ENCODE data around the gene HARBI1.

HARBI1 gene

DNA sequence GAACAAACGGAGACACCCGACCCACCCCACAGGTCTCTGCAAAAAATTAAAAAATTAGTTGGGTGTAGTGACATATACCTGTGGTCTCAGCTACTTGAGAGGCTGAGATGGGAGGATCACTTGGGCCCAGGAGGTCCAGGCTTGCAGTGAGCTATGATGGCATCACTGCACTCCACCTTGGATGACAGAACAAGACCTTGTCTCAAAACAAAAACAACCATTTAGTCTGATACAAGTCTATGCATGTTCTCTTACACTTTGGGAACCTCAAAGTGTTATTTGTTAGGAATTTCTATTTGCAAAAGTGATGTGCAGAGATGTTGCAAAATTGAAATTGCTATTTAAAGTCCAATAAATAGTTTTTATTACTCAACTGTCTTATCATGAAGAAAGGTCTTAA, 14.6 kb upstream of the HARBI1 start:
- DNase-seq (ENCODE audit: insufficient read length) (no peak), FAIRE-seq (no peak)

DNA sequence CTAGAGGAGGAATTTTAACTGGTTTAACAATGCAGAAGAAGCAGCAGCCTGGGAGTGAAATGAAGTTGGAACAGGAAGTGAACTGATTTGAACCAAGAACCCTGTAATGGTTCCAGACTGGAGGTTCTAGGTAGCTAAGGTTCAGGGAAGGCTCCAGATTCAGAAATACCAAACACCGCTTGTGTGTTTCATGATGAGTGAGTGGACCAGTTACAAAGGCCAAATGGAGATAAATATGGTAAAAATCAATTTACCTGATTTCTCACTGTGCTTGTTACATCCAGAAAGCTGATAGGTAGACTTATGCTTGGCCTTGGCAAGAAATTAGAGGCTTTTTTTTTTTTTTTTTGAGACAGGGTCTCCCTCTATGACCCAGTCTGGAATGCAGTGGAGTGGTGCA, 13.2 kb upstream of the HARBI1 start:
- no peak for DNase-seq (ENCODE audit: insufficient read length)
- FAIRE-seq: no peak
- TF ChIP-seq TAF1 (IDR thresholded peaks at IDR 0.05; ENCODE audit: borderline replicate concordance, low read depth, low read length): no peak
- no peak for TF ChIP-seq POLR2A (IDR thresholded peaks at IDR 0.05; ENCODE audit: low read depth, low read length)
- no peak for TF ChIP-seq POLR2AphosphoS5 (IDR thresholded peaks at IDR 0.05; ENCODE audit: low read depth, low read length)

More for the DNA sequence above, 14.6 kb upstream of the HARBI1 start:
- TF ChIP-seq POLR2A (IDR thresholded peaks at IDR 0.05; ENCODE audit: low read depth, low read length): no peak
- TF ChIP-seq TAF1 (IDR thresholded peaks at IDR 0.05; ENCODE audit: borderline replicate concordance, low read depth, low read length): no peak
- no peak for TF ChIP-seq POLR2AphosphoS5 (IDR thresholded peaks at IDR 0.05; ENCODE audit: low read depth, low read length)

DNA sequence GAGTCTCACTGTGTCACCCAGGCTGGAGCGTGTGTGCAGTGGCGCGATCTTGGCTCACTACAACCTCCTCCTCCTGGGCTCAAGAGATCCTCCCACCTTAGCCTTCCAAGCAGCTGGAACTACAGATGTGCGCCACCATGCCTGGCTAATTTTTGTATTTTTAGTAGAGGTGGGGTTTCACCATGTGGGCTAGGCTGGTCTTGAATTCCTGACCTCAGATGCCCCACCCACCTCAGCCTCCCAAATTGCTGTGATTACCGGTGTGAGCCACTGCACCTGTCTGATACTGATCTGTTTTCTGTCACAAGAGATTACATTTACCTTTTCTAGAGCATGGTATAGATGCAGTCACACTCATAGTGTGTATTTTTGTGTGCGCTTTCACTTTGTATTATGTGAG, 11.9 kb upstream of the HARBI1 start:
- no peak for FAIRE-seq
- DNase-seq (ENCODE audit: insufficient read length): no peak
- TF ChIP-seq POLR2A (IDR thresholded peaks at IDR 0.05; ENCODE audit: low read depth, low read length) (no peak), TAF1 (IDR thresholded peaks at IDR 0.05; ENCODE audit: borderline replicate concordance, low read depth, low read length) (no peak), POLR2AphosphoS5 (IDR thresholded peaks at IDR 0.05; ENCODE audit: low read depth, low read length) (no peak)

DNA sequence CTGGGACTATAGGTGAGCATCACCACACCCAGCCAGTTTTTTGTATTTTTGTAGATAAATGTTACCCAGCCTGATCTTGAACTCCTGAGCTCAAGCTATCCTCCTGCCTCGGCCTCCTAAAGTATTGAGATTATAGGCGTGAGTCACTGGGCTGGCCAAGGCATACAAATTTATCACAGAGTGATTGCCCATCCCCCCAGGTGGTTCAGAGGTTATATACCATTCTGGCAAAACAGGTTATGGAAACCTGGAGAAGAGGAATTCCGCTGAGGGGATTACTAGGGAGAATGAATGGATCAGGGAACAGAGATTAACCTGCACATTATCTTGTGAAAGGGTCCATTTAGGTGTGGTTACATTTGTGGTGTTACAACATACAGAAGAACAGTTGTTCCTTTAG, 8.4 kb upstream of the HARBI1 start:
- FAIRE-seq: no peak
- DNase-seq (ENCODE audit: insufficient read length): no peak
- TF ChIP-seq POLR2AphosphoS5 (IDR thresholded peaks at IDR 0.05; ENCODE audit: low read depth, low read length) (no peak), TAF1 (IDR thresholded peaks at IDR 0.05; ENCODE audit: borderline replicate concordance, low read depth, low read length) (no peak), POLR2A (IDR thresholded peaks at IDR 0.05; ENCODE audit: low read depth, low read length) (no peak)

DNA sequence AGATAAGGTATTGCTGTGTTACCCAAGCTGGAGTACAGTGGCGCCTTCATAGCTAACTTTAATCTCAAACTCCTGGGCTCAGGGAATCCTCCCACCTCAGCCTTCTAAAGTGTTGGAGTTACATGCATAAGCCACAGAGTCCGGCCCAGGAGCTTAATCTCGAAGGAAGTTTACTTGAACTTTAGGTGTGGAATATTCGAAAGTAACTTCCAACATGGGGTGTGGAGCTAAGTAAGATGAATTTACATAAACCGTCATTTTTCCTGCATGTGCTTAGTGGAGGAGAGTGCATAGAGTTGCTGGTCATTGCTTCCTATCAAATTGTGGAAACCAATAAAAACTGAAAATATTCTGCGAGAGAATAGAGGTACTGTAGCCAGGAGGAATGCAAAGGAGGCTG, 1.8 kb upstream of the HARBI1 start:
- TF ChIP-seq TAF1 (IDR thresholded peaks at IDR 0.05; ENCODE audit: borderline replicate concordance, low read depth, low read length) (no peak), POLR2A (IDR thresholded peaks at IDR 0.05; ENCODE audit: low read depth, low read length) (no peak), POLR2AphosphoS5 (IDR thresholded peaks at IDR 0.05; ENCODE audit: low read depth, low read length) (no peak)
- no peak for FAIRE-seq

DNA sequence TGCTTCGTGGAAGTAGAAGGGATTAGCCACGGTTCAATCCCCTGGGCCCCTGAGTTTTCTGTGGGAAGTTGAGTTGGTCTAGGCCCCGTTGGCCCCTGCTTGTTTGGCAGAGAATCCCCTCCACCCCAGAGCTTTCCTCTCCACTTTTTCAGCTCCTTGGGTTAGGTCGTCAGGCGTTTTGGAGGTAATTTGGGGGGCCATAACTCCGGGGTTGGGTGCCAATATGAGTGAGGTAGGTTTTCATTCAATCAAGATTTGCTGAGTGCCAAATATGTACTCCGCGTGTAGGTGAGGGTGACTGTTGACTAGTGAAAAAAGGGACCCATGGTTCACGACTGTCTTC, 916 bp upstream of the HARBI1 start:
- FAIRE-seq: no peak
- no peak for DNase-seq (ENCODE audit: insufficient read length)
- TF ChIP-seq POLR2A (IDR thresholded peaks at IDR 0.05; ENCODE audit: low read depth, low read length) (no peak), POLR2AphosphoS5 (IDR thresholded peaks at IDR 0.05; ENCODE audit: low read depth, low read length) (no peak), TAF1 (IDR thresholded peaks at IDR 0.05; ENCODE audit: borderline replicate concordance, low read depth, low read length) (no peak)

More for the DNA sequence above, 1.8 kb upstream of the HARBI1 start:
- no peak for DNase-seq (ENCODE audit: insufficient read length)

DNA sequence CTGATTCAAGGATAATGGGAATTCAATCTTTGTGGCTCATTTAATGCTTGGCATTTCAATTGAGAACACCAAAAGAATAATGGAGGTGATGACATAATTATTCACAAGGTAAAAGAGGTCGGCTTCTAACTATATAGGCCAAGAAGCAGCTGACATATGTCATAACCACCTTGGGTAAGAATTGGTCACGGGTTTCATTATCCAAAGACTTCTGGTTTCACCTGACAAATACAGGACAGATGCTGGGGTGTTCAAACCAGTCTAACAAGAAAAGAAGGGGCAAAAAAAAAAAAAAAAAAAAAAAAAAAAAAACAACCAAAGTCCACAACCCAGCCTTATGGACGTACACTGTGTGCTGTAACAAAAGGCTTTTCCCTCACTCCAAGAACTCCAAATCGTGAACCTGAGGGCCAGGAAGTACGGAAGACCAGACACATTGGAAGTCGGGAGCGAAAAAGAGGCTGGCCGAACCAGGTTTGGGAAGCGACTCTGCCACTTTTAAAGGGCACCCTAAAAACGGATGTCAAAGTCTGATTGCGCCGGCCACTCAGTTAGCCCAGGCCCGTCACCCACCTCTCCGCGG, 385 bp downstream of the HARBI1 start:
- no peak for FAIRE-seq
- TF ChIP-seq POLR2A (IDR thresholded peaks at IDR 0.05; ENCODE audit: low read depth, low read length) (no peak), TAF1 (IDR thresholded peaks at IDR 0.05; ENCODE audit: borderline replicate concordance, low read depth, low read length) (no peak), POLR2AphosphoS5 (IDR thresholded peaks at IDR 0.05; ENCODE audit: low read depth, low read length) (no peak)
- no peak for DNase-seq (ENCODE audit: insufficient read length)

DNA sequence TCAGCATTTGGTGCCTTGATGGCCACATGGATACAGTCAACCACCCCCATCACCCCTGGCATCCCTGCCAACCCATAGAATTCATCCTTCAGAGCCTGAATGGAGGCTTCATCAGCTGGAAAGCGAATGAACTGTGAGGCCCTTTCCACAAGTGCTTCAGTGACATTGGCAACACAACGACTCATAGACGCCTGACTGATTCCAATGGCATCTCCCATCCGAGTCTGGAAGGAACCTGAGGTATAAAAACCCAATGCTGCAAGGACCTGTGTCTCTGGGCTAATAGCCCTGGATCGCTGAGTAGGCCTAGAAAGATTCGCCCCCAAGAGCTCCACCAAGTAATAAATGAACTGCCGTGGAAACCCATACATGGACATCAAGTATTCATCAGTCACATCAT, 1.3 kb downstream of the HARBI1 start:
- FAIRE-seq (no peak), DNase-seq (ENCODE audit: insufficient read length) (no peak)
- TF ChIP-seq POLR2A (IDR thresholded peaks at IDR 0.05; ENCODE audit: low read depth, low read length) (no peak), TAF1 (IDR thresholded peaks at IDR 0.05; ENCODE audit: borderline replicate concordance, low read depth, low read length) (no peak), POLR2AphosphoS5 (IDR thresholded peaks at IDR 0.05; ENCODE audit: low read depth, low read length) (no peak)

DNA sequence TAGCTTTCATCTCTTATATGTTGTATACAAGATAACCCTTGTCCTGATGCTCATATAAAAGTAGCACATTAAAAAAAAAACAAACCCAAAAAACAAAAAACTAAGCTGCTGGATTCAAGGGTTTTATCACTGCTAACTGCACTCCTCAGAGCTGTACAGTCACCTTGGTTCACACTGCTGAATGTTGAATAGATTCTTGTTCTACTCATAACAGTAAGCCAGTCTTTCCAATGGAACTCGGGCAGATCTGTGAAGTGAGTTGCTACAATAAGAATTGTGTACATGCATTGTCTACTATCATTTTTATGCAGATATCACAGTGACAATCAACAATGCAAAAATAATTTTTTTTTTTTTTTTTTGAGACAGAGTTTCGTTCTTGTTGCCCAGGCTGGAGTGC, 4.7 kb downstream of the HARBI1 start:
- FAIRE-seq (no peak), DNase-seq (ENCODE audit: insufficient read length) (no peak)
- TF ChIP-seq POLR2AphosphoS5 (IDR thresholded peaks at IDR 0.05; ENCODE audit: low read depth, low read length): no peak
- TF ChIP-seq TAF1 (IDR thresholded peaks at IDR 0.05; ENCODE audit: borderline replicate concordance, low read depth, low read length): no peak
- no peak for TF ChIP-seq POLR2A (IDR thresholded peaks at IDR 0.05; ENCODE audit: low read depth, low read length)

DNA sequence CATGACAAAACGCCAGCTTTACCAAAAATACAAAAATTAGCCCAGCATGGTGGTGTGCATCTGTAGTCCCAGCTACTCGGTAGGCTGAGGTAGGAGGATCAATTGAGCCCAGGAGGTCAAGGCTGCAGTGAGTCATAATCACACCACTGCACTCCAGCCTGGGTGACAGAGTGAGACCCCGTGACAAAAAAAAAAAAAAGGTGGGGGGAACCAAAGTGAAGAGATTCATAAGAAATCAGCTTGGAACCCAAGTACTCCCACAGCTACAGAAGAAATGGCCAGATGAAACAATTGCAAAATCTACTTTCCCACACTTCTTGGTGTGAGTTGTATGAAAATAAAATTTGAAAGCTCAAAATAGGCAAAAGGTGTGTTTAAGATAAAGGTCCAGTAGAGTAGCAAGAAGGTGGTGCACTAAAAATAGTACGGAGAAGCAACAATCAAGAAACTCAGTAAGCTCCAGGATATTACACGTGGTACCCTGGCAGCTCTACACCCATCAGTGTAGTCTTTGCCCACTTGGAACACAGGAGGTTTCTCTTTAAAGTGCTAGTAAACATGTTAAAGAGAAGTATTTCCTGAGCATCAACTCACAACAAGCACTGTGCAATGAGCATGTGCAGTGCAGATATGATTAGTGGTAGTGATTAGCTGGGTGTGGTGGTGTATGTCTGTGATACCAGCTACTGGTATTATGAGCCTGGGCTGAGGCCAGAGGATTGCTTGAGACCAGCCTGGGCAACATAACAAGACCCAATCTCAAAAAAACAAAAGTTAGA, 5.3 kb downstream of the HARBI1 start:
- no peak for TF ChIP-seq TAF1 (IDR thresholded peaks at IDR 0.05; ENCODE audit: borderline replicate concordance, low read depth, low read length)
- no peak for TF ChIP-seq POLR2AphosphoS5 (IDR thresholded peaks at IDR 0.05; ENCODE audit: low read depth, low read length)
- TF ChIP-seq POLR2A (IDR thresholded peaks at IDR 0.05; ENCODE audit: low read depth, low read length): no peak
- FAIRE-seq (no peak), DNase-seq (ENCODE audit: insufficient read length) (no peak)

DNA sequence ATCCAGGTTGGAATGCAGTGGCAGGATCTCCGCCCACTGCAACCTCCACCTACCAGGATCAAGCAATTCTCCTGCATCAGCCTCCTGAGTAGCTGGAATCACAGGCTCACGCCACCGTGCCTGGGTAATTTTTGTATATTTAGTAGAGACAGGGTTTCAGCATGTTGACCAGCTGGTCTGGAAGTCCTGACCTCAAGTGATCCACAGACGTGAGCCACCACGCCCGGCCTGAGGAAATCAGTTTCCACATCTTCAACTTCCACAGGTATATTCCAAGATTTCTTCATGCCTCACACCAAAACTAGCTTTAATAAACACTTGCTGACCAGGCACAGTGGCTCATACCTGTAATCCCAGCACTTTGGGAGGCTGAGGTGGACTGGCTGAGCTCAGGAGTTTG, 7.6 kb downstream of the HARBI1 start:
- no peak for DNase-seq (ENCODE audit: insufficient read length)
- no peak for FAIRE-seq
- TF ChIP-seq POLR2AphosphoS5 (IDR thresholded peaks at IDR 0.05; ENCODE audit: low read depth, low read length) (no peak), TAF1 (IDR thresholded peaks at IDR 0.05; ENCODE audit: borderline replicate concordance, low read depth, low read length) (no peak), POLR2A (IDR thresholded peaks at IDR 0.05; ENCODE audit: low read depth, low read length) (no peak)

DNA sequence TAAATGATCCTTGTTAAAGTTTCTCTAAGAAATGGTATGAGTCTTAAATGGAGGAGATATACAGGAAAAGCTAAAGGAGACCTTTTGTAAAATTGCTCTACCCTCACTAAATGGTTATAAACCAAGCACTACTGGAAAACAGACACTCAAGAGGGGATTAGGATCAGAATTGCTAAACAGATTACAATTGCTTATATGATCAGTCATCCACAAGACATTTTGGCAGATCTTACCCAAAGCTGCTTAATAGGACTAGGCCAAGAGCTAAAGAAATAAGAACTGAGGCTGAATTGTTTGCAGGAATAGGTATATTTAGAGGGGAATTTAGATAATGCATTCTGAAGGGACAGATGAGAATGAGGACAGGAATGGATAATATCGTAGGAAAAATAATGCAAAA, 9.5 kb downstream of the HARBI1 start:
- DNase-seq (ENCODE audit: insufficient read length): no peak
- no peak for FAIRE-seq
- no peak for TF ChIP-seq TAF1 (IDR thresholded peaks at IDR 0.05; ENCODE audit: borderline replicate concordance, low read depth, low read length)
- TF ChIP-seq POLR2AphosphoS5 (IDR thresholded peaks at IDR 0.05; ENCODE audit: low read depth, low read length): no peak
- TF ChIP-seq POLR2A (IDR thresholded peaks at IDR 0.05; ENCODE audit: low read depth, low read length): no peak

All from GM12892 (cell line).